Measurements from ENCODE around the gene MAGI1.
"Not testable (repeated sequence)": the region's sequence is repeated elsewhere in the genome, so short reads cannot be mapped to it uniquely, and the experiment has no call there.

MAGI1 gene

DNA sequence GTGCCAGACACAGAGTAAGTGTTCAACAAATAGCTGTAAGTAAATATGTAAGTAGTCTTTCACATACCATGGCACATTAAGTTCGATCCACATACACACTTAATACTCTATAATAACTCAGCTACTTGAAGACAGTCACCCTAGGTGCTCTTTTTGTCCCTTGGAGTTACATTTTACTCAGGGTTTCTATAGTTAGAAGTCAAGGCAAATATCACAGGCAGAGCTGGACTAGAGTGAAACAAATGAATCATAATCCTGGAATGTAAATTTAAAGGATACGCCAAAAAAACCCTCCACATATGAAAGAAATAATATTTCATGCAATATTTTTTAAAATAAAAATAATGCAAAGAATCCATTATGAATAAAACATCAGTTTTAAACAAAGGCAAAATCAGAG lies 461.8 kb downstream of the MAGI1 start:
- no peak for DNase-seq

DNA sequence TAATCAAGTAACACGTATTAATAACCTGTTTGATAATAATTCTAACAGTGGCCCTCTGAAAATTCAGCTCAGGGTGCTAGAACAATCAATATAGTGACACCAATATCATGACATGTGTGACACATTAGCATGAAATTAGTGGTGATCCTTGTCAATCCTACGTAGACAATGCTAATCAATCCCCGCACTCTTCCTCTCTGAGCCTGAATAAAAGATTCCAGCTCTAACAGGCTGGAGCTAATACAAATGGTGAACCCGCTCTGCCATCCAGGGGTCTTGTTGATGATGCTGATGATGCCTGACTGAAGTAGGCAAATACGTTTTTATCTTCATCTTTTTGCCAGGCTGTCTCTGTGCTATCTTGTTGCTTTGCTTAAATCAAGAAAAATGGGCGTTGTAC lies 462.5 kb downstream of the MAGI1 start:
- DNase-seq: no peak

DNA sequence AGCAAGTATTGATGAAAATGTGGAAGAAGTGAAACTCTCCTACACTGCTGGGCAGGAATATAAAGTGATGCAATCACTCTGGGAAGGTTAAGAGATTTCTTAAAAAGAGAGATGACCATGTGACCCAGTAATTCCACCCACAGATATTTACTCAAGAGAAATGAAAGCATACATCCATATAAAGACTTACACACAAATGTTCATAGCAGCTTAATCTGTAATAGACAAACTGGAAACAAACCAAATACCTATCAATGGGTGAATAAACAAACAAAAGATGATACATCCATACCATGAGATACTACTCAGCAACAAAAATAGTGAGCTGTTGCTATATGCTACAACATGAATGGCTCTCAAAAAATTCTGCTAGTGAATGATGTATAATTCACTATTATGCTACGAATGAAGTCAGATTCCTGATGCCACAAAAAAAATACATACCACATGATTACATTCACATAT lies 463.3 kb downstream of the MAGI1 start:
- no peak for DNase-seq

DNA sequence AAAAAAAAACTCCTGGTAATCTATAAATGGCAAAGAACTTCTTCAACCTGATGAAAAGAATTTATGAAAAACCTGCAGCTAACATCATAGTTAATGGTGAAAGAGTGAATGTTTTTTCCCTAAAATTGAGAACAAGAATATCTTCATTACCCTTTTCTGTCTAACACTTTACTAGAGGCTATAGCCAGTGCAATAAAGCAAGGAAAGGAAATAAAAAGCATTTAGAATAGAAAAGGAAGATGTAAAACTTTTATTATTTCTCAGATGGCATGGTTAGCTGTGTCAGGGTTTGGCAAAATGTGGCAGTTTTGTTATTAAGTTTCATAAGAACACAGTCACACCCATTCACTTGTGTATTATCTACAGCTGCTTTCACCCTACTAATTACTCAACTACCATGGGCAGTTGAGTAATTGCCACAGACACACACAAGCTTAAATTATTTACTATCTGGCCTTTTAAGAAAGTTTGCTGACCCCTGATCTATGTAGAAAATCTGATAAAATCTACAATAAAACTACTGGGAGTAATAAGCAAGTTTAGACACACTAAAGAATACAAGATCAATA lies 465.1 kb downstream of the MAGI1 start:
- no peak for DNase-seq

DNA sequence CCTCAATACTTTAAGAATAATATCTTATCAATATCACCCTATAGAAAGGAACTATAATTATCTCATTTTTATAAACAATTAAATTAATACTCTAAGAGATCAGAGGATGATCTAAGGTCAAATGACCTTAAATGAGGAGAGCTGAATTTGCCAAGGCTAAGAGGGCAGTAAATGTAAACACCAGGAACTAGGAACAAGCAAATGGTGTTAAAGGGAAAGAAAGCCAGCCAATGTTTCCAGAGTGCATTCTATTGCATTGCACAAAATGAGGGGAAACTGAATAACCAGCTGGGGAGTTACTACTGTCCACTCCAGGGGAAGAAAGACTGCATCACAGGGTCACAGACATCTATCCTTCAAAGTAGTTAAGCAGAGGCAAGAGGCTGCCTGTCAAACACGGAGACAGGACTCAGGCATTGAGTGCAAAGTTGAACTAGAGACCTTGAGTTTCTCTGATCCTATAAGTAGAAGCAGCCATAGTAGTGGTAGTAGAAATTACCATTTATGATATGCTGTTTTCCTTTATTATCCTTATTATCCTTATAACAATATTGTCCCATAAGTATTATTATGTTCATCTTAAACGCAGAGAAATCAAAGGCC lies 466.4 kb downstream of the MAGI1 start:
- DNase-seq: no peak

DNA sequence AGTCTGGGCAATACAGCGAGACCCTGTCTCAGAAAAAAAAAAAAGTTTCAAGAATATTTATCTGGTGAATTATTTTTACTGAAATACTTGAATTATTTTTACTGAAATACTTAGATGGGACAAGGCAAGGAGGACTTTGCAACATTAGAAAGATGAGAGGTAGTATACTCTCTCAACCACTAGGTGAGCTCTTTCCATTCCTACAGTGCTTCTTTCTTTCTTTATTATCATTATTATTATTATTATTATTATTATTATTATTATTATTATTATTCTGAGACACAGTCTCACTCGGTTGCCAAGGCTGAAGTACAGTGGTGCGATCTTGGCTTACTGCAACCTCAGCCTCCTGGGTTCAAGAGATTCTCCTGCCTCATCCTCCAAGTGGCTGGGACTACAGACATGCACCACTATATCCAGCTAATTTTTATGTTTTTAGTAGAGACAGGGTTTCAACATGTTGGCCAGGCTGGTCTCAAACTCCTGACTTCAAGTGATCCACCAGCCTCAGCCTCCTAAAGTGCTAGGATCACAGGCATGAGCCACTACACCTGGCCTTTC lies 468.8 kb downstream of the MAGI1 start:
- DNase-seq: no peak

DNA sequence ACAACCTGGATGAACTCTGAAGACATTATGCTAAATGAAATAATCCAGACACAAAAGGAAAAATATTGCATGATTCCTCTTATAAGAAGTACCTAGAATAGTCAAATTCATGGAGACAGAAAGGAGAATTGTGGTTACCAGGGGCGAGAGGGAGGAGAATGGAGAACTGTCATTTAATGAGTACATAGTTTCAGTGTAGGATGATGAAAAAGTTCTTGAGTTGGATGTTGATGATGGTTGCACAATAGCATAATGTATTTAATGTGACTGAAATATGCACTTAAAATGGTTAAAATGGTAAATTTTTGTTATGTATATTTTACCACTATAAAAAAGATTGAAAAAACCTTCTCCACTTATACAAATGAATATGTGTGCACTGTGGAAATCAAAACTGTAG lies 469.6 kb downstream of the MAGI1 start:
- DNase-seq: no peak

DNA sequence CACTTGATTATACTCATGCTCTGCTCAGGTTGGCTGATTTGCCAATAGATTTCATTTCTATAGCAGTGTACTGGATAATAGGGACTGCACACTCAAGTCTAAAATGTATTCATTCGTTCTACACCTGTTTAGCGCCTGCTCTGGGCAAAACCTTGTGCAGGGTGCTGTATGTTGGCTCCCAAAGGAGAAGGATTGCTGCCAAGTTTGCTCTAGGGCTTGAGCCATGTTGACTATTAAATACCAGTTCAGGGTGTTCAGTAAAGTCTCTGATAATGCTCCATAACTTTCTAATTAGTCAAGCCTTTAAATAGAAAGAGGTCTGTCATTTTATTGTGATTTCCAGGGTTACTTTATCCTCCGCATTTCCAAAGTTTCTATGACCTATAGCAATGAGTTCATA lies 470.2 kb downstream of the MAGI1 start:
- no peak for DNase-seq

DNA sequence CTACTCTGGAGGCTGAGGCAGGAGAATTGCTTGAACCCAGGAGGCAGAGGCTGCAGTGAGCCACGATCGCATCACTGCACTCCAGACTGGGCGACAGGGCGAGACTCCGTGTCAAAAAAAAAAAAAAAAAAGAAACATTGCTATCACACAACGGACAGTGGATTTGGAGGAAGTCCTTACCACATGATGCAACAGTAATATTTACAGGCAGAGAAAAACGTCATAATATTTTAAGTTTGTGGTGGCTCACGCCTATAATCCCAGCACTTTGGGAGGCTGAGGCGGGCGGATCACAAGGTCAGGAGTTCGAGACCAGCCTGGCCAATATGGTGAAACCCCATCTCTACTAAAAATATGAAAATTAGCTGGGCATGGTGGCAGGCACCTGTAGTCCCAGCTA lies 473.0 kb downstream of the MAGI1 start:
- DNase-seq: not testable (repeated sequence)

DNA sequence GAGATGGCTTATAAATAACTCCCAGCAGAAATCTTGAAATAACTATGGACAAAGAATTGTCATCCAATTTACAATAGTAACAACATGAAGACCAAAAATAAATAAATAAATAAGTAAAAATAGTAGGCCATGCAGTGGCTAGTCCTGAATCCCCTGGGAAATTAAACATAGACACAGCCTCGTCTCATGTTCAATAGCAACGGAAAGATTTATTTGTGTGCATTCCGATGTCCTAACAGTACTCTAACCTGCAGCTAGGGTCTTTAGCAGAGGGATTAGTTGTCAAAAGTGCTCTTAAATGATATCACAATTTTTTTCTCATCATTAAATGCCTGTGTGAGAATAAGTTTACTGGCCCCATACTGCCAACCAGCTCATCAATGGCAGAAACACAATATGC lies 474.2 kb downstream of the MAGI1 start:
- no peak for DNase-seq

DNA sequence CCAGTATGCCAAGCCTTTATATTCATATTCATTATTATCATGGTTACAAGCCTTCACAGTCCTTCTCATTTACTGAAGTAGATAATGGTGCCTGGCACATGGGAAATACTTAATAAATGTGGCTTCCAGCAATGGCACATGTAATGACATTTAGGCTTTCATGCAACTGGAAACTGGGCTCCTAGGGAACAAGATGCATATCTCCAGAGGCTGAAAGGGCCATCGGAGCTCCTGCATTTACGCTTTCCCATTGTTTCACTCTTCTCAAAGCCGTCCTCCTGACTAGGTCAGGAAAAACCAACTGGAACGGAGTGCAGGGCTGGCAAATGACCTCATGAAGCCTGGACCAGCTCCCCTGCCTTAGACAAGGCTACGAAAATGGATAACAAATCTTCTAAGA lies 474.9 kb downstream of the MAGI1 start:
- no peak for DNase-seq

DNA sequence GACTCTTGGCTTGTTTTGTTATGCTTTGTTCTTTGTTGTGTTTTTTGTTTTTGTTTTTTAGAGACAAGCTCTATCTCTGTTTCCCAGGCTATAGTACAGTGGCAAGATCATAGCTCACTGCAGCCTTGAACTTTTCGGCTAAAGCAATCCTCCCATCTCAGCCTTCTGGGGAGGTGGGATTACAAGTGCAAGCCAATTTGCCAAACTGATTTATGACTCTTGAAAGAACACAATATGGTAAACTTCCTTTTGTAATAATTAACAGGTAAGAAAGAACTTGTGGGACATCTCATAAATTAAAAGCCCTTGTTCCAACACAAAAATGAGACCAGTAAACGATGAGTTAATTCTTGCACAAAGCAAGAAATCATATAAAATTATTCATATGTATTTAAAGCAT lies 476.3 kb downstream of the MAGI1 start:
- no peak for DNase-seq

DNA sequence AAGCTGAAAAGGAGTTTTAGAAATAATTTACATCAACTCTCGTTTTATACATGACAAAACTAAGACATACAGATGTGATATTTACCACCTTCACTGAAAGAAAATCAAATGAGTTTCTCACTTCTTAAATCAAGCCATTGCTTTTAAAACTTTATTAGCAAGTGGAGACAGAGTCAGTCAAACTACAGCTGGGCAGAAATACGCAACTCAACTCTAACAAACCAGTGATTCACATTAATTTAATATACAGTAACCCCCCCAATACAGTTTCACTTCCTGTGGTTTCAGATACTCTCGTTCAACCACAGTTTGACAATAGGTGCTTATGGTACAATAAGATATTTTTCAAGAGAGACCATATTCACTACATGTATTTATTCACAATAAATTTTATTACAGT lies 477.1 kb downstream of the MAGI1 start:
- DNase-seq: no peak

DNA sequence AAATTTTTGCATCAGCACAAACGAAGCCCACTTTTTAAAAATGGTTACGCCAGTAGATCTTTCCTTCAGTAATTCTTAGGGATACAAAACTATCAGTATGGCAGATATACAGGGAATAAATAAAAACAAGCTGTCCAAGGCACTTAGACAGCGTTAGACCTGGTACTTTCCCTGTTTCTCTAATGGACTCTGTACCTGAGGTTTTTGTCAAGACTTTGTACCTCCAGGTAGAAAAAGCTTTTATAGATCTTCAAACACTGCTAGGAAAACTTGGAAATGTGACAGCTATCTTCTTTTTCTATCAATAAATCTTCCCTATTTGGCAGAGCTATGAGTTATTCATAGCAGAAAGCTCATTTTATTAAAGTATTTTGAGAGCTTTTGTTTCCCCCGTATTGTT lies 477.8 kb downstream of the MAGI1 start:
- no peak for DNase-seq

DNA sequence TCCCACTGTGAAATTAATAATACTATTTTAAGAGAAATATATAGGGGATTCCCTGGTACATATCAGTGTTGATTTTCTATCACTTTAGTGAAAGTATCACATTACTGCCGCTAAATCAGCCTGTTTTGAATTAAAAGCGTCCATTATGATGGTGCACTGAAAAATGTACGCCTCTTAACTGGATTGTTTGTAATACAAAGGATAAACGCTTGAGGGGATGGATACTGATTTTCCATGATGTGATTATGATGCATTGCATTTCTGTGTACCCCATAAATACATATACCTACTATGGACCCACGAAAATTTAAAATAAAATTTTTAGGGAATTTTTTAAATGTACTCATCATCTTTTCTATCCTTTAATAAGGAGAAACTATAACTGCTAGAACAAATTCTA lies 478.6 kb downstream of the MAGI1 start:
- no peak for DNase-seq

DNA sequence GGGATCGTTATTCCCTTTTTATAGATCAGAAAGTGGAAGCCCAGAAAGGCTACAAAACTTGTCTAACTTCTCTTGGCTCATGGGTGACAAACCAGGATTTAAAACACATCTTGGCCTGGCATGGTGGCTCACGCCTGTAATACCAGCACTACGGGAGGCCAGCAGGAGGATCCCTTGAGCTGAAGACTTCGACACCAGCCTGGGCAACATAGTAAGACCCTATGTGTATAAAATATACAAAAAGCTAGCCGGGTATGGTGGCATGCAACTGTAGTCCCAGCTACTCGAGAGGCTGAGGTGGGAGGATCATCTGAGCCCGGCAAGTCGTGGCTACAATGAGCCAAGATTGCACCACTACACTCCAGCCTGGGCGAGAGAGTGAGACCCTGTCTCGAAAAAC lies 479.1 kb downstream of the MAGI1 start:
- DNase-seq: no peak

DNA sequence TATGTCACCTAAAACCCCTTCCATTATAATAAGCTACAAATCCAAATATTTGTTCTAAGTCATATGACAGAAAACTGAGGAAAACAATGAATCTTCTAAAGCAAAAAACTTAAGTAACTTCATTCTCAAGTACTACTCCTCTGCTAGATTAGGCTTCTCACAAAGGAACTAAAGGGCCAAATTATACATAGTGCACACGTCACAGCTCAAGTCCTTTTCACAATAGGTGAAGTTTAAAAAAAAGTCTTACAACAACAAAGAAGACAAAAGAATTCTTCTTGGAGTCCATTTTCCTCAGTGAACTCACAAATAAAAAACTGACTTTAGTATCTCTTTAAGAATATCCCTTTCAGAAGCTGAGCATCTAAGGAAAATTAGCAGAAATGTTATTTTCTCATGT lies 479.9 kb downstream of the MAGI1 start:
- no peak for DNase-seq

DNA sequence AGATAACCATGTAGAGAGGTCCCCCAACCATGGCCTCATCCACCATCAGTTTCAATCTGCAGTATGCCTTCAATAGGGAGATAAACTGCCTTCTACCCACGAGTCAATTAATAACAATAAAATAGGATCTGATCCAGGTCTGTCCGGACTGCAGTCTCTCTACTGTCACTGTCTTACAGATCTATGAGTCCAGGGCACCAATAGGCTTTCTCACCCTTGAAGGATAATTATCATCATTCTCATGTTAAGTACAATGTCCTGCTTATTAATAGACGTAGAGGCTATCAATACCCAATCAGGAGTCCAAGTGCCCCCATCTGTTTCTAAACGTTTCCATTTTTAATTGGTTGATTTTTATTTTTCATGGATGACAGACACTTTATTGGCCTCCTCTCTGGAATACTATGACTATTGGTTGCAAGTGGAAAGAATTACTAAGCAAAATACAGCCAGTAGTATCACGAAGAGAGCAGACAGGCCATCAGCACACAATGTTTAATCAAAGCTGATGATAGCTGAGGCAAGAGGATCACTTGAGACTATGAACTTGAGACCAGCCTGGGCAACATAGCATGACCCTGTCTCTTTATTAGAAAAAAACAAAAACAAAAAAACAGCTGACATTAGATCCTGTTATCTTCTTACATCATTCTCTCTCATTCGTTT lies 480.7 kb downstream of the MAGI1 start:
- no peak for DNase-seq

DNA sequence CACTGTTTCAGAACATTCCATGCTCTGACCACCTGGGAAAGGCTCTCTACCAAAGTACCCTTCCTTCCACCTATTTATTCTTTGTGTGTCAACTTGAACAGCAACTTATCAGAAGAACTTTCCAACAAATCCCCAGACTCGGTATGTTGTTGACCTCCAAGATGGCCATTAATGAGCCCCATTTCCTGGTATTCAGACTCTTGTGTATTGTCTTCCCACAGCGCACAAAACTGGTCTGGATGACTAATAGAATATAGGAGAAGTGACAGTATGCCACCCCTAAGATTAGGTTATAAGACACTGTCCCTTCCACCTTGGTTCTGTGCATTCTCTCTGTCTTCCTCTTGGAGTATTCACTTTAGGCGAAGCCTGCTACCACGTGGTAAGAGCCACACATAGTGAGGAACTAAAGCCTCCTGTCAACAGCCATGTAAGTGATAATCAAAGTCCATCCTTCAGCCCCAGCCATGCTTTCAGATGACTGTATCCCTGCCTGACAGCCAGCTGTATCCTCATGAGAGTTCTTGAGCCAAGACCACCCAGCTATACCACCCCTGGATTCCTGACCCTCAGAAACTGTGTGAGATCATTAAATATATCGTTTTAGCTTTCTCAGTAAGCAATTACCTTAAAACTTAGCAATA lies 481.7 kb downstream of the MAGI1 start:
- no peak for DNase-seq

DNA sequence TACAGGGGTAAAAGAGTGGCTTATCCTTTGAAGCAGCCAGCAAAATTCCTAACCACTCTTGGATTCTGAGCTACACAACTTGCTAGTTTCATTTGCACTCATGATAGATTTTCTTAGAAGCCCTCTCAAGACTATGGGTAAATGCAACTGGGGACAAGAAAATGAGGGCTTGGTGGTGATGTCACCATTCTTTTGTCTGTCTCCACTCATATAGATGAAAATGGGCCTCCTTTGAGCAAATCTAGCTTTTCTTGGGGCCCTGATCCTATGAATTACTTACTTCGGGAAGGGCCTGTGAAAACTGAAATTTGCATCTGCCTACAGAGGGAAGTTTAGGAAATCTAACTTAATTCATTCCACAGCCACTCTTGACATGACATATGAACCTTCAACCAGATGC lies 486.3 kb downstream of the MAGI1 start:
- DNase-seq: no peak

DNA sequence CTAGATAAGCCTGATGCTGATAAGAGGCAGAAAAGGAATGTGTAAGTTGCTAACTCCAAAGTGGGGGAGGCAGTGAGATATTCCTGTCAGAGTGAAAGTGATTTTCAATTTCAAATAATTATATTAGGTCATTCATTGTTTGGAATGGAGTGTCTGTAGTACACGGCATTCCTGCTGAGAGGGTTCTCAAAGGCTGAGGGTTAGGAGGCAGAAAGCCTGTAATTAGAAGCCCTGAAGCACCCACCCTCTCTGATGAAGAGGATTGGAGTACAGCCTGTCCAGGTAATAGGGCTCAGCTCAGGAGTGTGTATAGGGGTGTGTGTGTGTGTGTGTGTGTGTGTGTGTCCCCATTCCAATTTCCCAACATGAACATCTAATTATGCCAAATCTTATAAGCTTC lies 486.8 kb downstream of the MAGI1 start:
- DNase-seq: no peak

DNA sequence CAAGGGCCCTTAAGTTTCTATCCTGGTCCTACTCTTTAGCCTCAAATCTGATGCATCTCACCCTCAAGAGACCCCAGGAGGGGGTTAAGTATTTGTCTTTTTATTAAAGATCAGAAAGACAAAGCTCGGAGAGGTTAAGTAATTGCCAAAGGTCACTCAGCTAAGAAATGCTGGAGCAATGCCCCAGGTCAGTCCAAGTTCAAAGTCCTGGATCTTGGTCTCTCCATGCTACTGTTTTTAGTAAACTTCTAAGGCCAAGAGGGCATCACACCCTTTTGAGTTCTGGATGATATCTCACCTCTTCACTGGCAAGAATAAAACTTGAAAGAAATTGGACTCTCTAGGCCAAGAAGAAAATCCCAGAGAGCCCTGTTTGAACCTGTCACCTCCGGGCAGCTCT lies 488.6 kb downstream of the MAGI1 start:
- no peak for DNase-seq

DNA sequence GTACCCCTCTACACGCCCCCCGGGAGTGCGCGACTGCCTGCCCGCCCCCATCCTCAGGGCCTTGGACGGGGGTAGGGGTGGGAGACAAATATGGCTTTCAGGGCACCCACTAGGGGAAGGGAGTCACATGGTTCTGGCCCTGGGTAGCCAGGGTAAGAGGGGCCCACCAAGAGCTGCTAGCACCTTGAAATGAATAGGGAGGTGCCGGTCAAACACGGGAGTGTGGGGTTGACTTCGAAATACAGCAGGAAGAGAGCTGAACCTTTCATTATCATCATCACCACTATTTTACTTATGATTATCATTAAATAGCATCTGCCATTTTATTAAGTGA lies 489.1 kb downstream of the MAGI1 start:
- DNase-seq: no peak

All from hematopoietic multipotent progenitor cell treated with erythropoietin and hydrocortisone succinate and interleukin-3 and kit ligand, for 8 days (in vitro differentiated cells).